WERI-Rb-1 (cell line): ENCODE measurements around the gene SERTM1.

Source experiments
- DNase-seq: peaks from one replicate; pipeline ENCODE4 v3.0.0-alpha.2; 2020
- H3K27ac ChIP-seq: fragments of 250-450 bp; sonication (Bioruptor Pico); 2 replicates; pipeline ENCODE4 v1.5.1; 2020; ENCODE audit warnings: mild to moderate bottlenecking, moderate library complexity
- H3K27me3 ChIP-seq: fragments of 250-450 bp; sonication (Bioruptor Pico); 2 replicates; pipeline ENCODE4 v1.5.1; 2021; ENCODE audit warnings: mild to moderate bottlenecking, low read depth, moderate library complexity; ENCODE audit not compliant: insufficient read depth, severe bottlenecking
- H3K36me3 ChIP-seq: fragments of 250-450 bp; sonication (Bioruptor Pico); 2 replicates; pipeline ENCODE4 v1.5.1; 2020; ENCODE audit warnings: mild to moderate bottlenecking, moderate library complexity
- H3K4me3 ChIP-seq: 2 replicates; pipeline ENCODE4 v1.5.1; 2011; ENCODE audit warnings: low read depth, mild to moderate bottlenecking, control low read depth, low read length
- H3K9me3 ChIP-seq: fragments of 250-450 bp; sonication (Bioruptor Pico); 2 replicates; pipeline ENCODE4 v1.5.1; 2021; ENCODE audit warnings: mild to moderate bottlenecking, moderate library complexity; ENCODE audit not compliant: severe bottlenecking
- CTCF ChIP-seq: IDR thresholded peaks from 2 replicates; pipeline ENCODE4 v1.5.1; 2011; ENCODE audit warnings: low read depth, mild to moderate bottlenecking, control low read depth, inconsistent platforms, low read length

SERTM1 gene

DNA sequence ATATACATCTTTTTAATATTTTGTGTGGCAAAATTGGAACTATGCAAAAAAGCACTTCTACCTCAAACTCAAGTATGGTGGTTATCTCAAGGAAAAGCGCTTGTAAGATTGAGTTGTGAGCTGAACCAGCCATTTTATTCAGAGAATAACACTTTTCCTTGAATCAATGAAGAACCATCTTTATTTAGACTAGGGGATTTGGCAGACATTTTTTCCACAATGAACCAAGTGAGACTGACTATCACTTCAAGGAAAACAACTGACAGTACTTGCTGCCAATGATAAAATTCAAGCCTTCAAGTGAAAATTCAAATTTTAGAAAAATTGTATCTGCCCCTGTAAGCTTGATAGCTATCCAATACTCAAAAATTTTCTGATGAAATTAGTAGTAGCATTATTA lies 23.2 kb upstream of the SERTM1 start:
- no peak for TF ChIP-seq CTCF
- Histone ChIP-seq H3K27ac (no peak overlapping the region), H3K4me3 (no peak overlapping the region), H3K27me3 (no peaks in the 10 kb centered on the region), H3K9me3 (no peaks in the 10 kb centered on the region), H3K36me3 (no peaks in the 10 kb centered on the region)
- DNase-seq = no peak

DNA sequence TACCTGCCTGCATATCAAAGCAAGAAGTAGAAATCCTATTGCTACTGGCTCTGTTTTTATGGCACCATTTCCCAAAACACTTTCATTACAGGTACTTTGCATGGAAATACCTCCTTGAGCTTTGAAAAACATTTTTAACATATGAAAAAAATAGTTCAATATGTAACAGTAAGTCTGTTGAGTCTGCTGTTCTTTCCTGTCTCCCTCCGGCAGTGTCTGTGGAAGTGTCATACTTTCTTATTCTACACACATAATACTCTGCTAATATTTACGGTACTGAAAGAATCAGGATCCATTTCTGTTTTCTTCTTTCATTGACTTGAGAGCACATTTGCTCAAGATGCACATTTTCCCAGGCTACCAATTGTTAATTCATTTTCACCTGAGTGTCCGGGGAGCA lies 8.2 kb upstream of the SERTM1 start:
- no peak for TF ChIP-seq CTCF
- no peaks in the 10 kb centered on the region for H3K9me3 ChIP-seq

GRCh38 chr13:36666477-36667229 lies 7.2 kb upstream of the SERTM1 start:
- no peak for DNase-seq
- H3K4me3 ChIP-seq = no peak overlapping the region
- H3K36me3 ChIP-seq = no peaks in the 10 kb centered on the region
- no peak for TF ChIP-seq CTCF
- no peaks in the 10 kb centered on the region for H3K9me3 ChIP-seq
- H3K27me3 ChIP-seq = no peaks in the 10 kb centered on the region
- no peak overlapping the region for H3K27ac ChIP-seq

More for the DNA sequence above, 8.2 kb upstream of the SERTM1 start:
- Histone ChIP-seq H3K4me3 (no peak overlapping the region), H3K27me3 (no peaks in the 10 kb centered on the region), H3K27ac (no peak overlapping the region), H3K36me3 (no peaks in the 10 kb centered on the region)
- no peak for DNase-seq

DNA sequence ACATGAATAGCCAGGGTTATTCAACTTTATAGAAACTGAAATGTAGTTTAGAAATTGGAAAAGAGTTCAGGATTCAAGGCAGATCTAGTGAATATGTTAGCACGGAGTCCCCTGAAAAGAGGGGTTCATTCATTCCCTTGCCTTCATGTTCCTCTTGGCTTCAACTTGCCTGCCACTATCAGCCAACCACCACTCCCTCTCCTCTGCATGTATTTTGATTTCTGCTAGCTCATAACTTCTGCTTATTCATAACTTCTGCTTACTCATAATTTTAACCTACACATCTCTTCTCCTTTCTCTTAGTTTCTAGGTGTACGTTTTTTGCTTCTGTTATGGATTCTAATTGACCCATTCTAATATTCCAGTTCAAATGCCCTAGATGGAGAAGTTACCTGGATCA lies 5.5 kb upstream of the SERTM1 start:
- no peaks in the 10 kb centered on the region for H3K9me3 ChIP-seq
- H3K27me3 ChIP-seq = no peaks in the 10 kb centered on the region
- H3K27ac ChIP-seq = no peak overlapping the region
- TF ChIP-seq CTCF = no peak
- DNase-seq = no peak
- no peaks in the 10 kb centered on the region for H3K36me3 ChIP-seq
- no peak overlapping the region for H3K4me3 ChIP-seq

- Histone ChIP-seq H3K4me3 (peak overlapping the region; percentile 59), H3K9me3 (no peaks in the 10 kb centered on the region), H3K27me3 (no peaks in the 10 kb centered on the region), H3K27ac (no peak overlapping the region), H3K36me3 (no peaks in the 10 kb centered on the region)
- DNase-seq = no peak
- TF ChIP-seq CTCF = no peak
Measured at GRCh38 chr13:36673352-36673751, 468 bp upstream of the SERTM1 start.
